CD8-positive, alpha-beta memory T cell (primary cell): ENCODE measurements around the gene NKX2-8. TPM values are rescaled to one million over a fixed set of nuclear protein-coding genes. Genes with fewer than 3 reads are reported as not detected.
"Not testable (repeated sequence)": the region's sequence is repeated elsewhere in the genome, so short reads cannot be mapped to it uniquely, and the experiment has no call there.

Experiments used
- CTCF ChIA-PET: fragments of 350-600 bp; sonication (Branson Sonifier 250); formaldehyde crosslinking; loops from one replicate; lab custom pipeline; 2021; ENCODE audit warnings: antibody characterized with exemption; lab: Charles Lee
- POLR2A ChIA-PET: fragments of 350-600 bp; sonication (Branson Sonifier 250); formaldehyde crosslinking; loops from one replicate; lab custom pipeline; 2021; ENCODE audit warnings: antibody characterized with exemption; lab: Charles Lee
- DNase-seq, 5 donors: peaks; one replicate each; pipeline versions ENCODE4 v3.0.0 to v3.0.0-alpha.2; 2020 to 2022; ENCODE audit warnings: mixed read lengths in 1 of 5
- H3K27ac ChIP-seq: one replicate; pipeline ENCODE4 v1.7.0; 2013; ENCODE audit warnings: low read depth, mild to moderate bottlenecking, low read length, moderate library complexity
- H3K27me3 ChIP-seq: 2 replicates; pipeline ENCODE4 v1.7.0; 2013; ENCODE audit warnings: low read length, mild to moderate bottlenecking; ENCODE audit not compliant: insufficient read depth, poor library complexity, severe bottlenecking
- H3K36me3 ChIP-seq: 2 replicates; pipeline ENCODE4 v1.7.0; 2013; ENCODE audit warnings: mild to moderate bottlenecking, low read length, moderate library complexity; ENCODE audit not compliant: insufficient read depth
- H3K4me1 ChIP-seq: 2 replicates; pipeline ENCODE4 v1.7.0; 2013; ENCODE audit warnings: mild to moderate bottlenecking, low read length, moderate library complexity; ENCODE audit not compliant: insufficient read depth
- H3K4me3 ChIP-seq: 2 replicates; pipeline ENCODE4 v1.7.0; 2013; ENCODE audit warnings: mild to moderate bottlenecking, low read length
- H3K9me3 ChIP-seq: 2 replicates; pipeline ENCODE4 v1.7.0; 2013; ENCODE audit warnings: mild to moderate bottlenecking, low read length
- H3K27ac Mint-ChIP-seq, 8 donors: one replicate each; pipeline ENCODE4 v1.8.0; 2020 to 2021; ENCODE audit warnings: mixed read lengths in 8 of 8, mild to moderate bottlenecking in 6 of 8, inconsistent platforms in 3 of 8, moderate library complexity in 3 of 8
- H3K27me3 Mint-ChIP-seq, 2 donors: one replicate each; pipeline ENCODE4 v1.8.0; 2020 to 2021; ENCODE audit warnings: mixed read lengths in 2 of 2, mild to moderate bottlenecking in 1 of 2, moderate library complexity in 1 of 2
- H3K36me3 Mint-ChIP-seq, 3 donors: one replicate each; pipeline ENCODE4 v1.8.0; 2020 to 2021; ENCODE audit warnings: mixed read lengths in 3 of 3, inconsistent platforms in 1 of 3, mild to moderate bottlenecking in 1 of 3
- H3K4me1 Mint-ChIP-seq, 3 donors: one replicate each; pipeline ENCODE4 v1.8.0; 2020 to 2021; ENCODE audit warnings: mixed read lengths in 3 of 3, inconsistent platforms in 1 of 3, mild to moderate bottlenecking in 1 of 3
- H3K4me3 Mint-ChIP-seq, 7 donors: one replicate each; pipeline ENCODE4 v1.8.0; 2020 to 2021; ENCODE audit warnings: mixed read lengths in 7 of 7, mild to moderate bottlenecking in 6 of 7, moderate library complexity in 4 of 7, inconsistent platforms in 2 of 7
- H3K9me3 Mint-ChIP-seq, 5 donors: one replicate each; pipeline ENCODE4 v1.8.0; 2020 to 2022; ENCODE audit warnings: mixed read lengths in 5 of 5, mild to moderate bottlenecking in 3 of 5, moderate library complexity in 2 of 5, inconsistent platforms in 1 of 5
- polyA plus RNA-seq: library from polyadenylated mRNA; unstranded; fragments of 300-500 nt; fragmentation: Illumina TruSeq; gene quantifications from one replicate; pipeline ENCODE4 v1.2.3, GENCODE V29; 2021
- total RNA-seq, 2 experiments: library from RNA; stranded (reverse); gene quantifications; one replicate each; pipeline ENCODE4 v1.2.3, GENCODE V29; 2021

The NKX2-8 gene
- total and polyA plus RNA-seq, 3 experiments from 2014 or later = not detected

- no peak overlapping the region for H3K27ac Mint-ChIP-seq
- Histone ChIP-seq H3K4me3 (no peak overlapping the region), H3K4me1 (no peaks in the 10 kb centered on the region), H3K27me3 (no peaks in the 10 kb centered on the region), H3K36me3 (no peaks in the 10 kb centered on the region), H3K9me3 (no peaks in the 10 kb centered on the region), H3K27ac (no peak overlapping the region)
- no peak for DNase-seq
- CTCF ChIA-PET = no interaction called here
- no peak overlapping the region for H3K4me3 Mint-ChIP-seq
- POLR2A ChIA-PET = no interaction called here
- H3K27me3 Mint-ChIP-seq = peaks cover 2 to 7% of the 10 kb centered on the region in 2 donors
- H3K9me3 Mint-ChIP-seq = no peaks in the 10 kb centered on the region
- H3K4me1 Mint-ChIP-seq = no peaks in the 10 kb centered on the region
- no peaks in the 10 kb centered on the region for H3K36me3 Mint-ChIP-seq
Observed at GRCh38 chr14:36570065-36570464, 12.3 kb downstream of the NKX2-8 start.

- no peak overlapping the region for H3K4me3 ChIP-seq
- no peaks in the 10 kb centered on the region for H3K27me3 ChIP-seq
- H3K4me1 ChIP-seq = no peaks in the 10 kb centered on the region
- H3K27ac Mint-ChIP-seq = peak overlapping the region in 1 of 8 donors; percentile 2
- DNase-seq = no peak
- POLR2A ChIA-PET = no interaction called here
- no peaks in the 10 kb centered on the region for H3K9me3 ChIP-seq
- no peaks in the 10 kb centered on the region for H3K4me1 Mint-ChIP-seq
- H3K9me3 Mint-ChIP-seq = no peaks in the 10 kb centered on the region
- no peak overlapping the region for H3K27ac ChIP-seq
- H3K27me3 Mint-ChIP-seq = peaks cover 4 to 22% of the 10 kb centered on the region in 2 donors
- CTCF ChIA-PET = no interaction called here
- H3K36me3 Mint-ChIP-seq = no peaks in the 10 kb centered on the region
- H3K4me3 Mint-ChIP-seq = no peak overlapping the region
- H3K36me3 ChIP-seq = no peaks in the 10 kb centered on the region
Observed at GRCh38 chr14:36556811-36557433, 25.5 kb downstream of the NKX2-8 start.

- CTCF ChIA-PET = no interaction called here
- H3K36me3 Mint-ChIP-seq = no peaks in the 10 kb centered on the region
Observed at GRCh38 chr14:36555998-36556743, 26.2 kb downstream of the NKX2-8 start.

GRCh38 chr14:36553656-36554260 is 28.7 kb downstream of the NKX2-8 start:
- H3K4me1 ChIP-seq = no peaks in the 10 kb centered on the region
- H3K36me3 ChIP-seq = no peaks in the 10 kb centered on the region
- no peaks in the 10 kb centered on the region for H3K9me3 ChIP-seq
- ChIA-PET CTCF (interaction anchor here (1.4 to 1.6 kb wide), 3 partner anchors 10 to 33 kb away, joined by 3 to 5 read pairs (median 3); no protein-coding TSS in a partner anchor), POLR2A (no interaction called here)
- H3K9me3 Mint-ChIP-seq = no peaks in the 10 kb centered on the region
- no peaks in the 10 kb centered on the region for H3K4me1 Mint-ChIP-seq
- peaks cover 3% of the 10 kb centered on the region for H3K27me3 ChIP-seq
- H3K27me3 Mint-ChIP-seq = peaks cover 2 to 6% of the 10 kb centered on the region in 2 donors
- H3K4me3 ChIP-seq = no peak overlapping the region
- no peak for DNase-seq
- H3K27ac Mint-ChIP-seq = no peak overlapping the region
- no peaks in the 10 kb centered on the region for H3K36me3 Mint-ChIP-seq
- H3K27ac ChIP-seq = no peak overlapping the region
- H3K4me3 Mint-ChIP-seq = no peak overlapping the region

More at GRCh38 chr14:36555998-36556743, 26.2 kb downstream of the NKX2-8 start:
- Histone ChIP-seq H3K27me3 (peaks cover under 1% of the 10 kb centered on the region), H3K36me3 (no peaks in the 10 kb centered on the region), H3K4me1 (no peaks in the 10 kb centered on the region), H3K27ac (no peak overlapping the region), H3K4me3 (no peak overlapping the region), H3K9me3 (no peaks in the 10 kb centered on the region)
- Mint-ChIP-seq H3K4me3 (no peak overlapping the region), H3K27ac (no peak overlapping the region), H3K27me3 (peaks cover 4 to 16% of the 10 kb centered on the region in 2 donors), H3K4me1 (no peaks in the 10 kb centered on the region), H3K9me3 (no peaks in the 10 kb centered on the region)
- no peak for DNase-seq
- POLR2A ChIA-PET = no interaction called here

GRCh38 chr14:36550899-36551298 is 31.5 kb downstream of the NKX2-8 start:
- Histone ChIP-seq H3K4me3 (no peak overlapping the region), H3K27me3 (peaks cover 3% of the 10 kb centered on the region), H3K4me1 (no peaks in the 10 kb centered on the region), H3K36me3 (no peaks in the 10 kb centered on the region), H3K9me3 (no peaks in the 10 kb centered on the region), H3K27ac (no peak overlapping the region)
- DNase-seq = no peak
- ChIA-PET POLR2A (no interaction called here), CTCF (no interaction called here)
- Mint-ChIP-seq H3K4me3 (no peak overlapping the region), H3K9me3 (no peaks in the 10 kb centered on the region), H3K27me3 (peaks cover 3 to 13% of the 10 kb centered on the region in 2 donors), H3K4me1 (no peaks in the 10 kb centered on the region), H3K36me3 (no peaks in the 10 kb centered on the region), H3K27ac (no peak overlapping the region)

- H3K9me3 ChIP-seq, H3K9me3 Mint-ChIP-seq, H3K27ac Mint-ChIP-seq, H3K36me3 ChIP-seq, DNase-seq, CTCF ChIA-PET, H3K4me3 ChIP-seq, H3K36me3 Mint-ChIP-seq, POLR2A ChIA-PET, H3K4me3 Mint-ChIP-seq, H3K27me3 ChIP-seq, H3K4me1 ChIP-seq, H3K27ac ChIP-seq, H3K4me1 Mint-ChIP-seq: not testable (repeated sequence)
- H3K27me3 Mint-ChIP-seq = peaks cover 6 to 22% of the 10 kb centered on the region in 2 donors
Observed at GRCh38 chr14:36544280-36544679, 38.1 kb downstream of the NKX2-8 start.

- no peaks in the 10 kb centered on the region for H3K4me1 Mint-ChIP-seq
- POLR2A ChIA-PET = no interaction called here
- peaks cover 7 to 13% (median 8%) of the 10 kb centered on the region in 5 donors for H3K9me3 Mint-ChIP-seq
Observed at GRCh38 chr14:36538051-36538450, 44.4 kb downstream of the NKX2-8 start.

More at GRCh38 chr14:36538051-36538450, 44.4 kb downstream of the NKX2-8 start:
- H3K27ac Mint-ChIP-seq = no peak overlapping the region
- H3K27me3 Mint-ChIP-seq = peaks cover 0 to 25% of the 10 kb centered on the region in 2 donors
- Histone ChIP-seq H3K27ac (no peak overlapping the region), H3K27me3 (no peaks in the 10 kb centered on the region), H3K4me1 (no peaks in the 10 kb centered on the region), H3K36me3 (no peaks in the 10 kb centered on the region), H3K4me3 (no peak overlapping the region), H3K9me3 (no peaks in the 10 kb centered on the region)
- H3K4me3 Mint-ChIP-seq = no peak overlapping the region
- DNase-seq = no peak
- CTCF ChIA-PET = no interaction called here
- H3K36me3 Mint-ChIP-seq = no peaks in the 10 kb centered on the region
